Osteoblast (primary cell): ENCODE measurements around the gene POU6F1. TPM values are rescaled to one million over a fixed set of nuclear protein-coding genes. Genes with fewer than 3 reads are reported as not detected.

Experiments
- DNase-seq: peaks from one replicate; pipeline ENCODE4 v3.0.0; 2011; ENCODE audit warnings: low spot score, mixed read lengths; ENCODE audit not compliant: insufficient read length; ENCODE audit errors: missing footprints
- H2AFZ ChIP-seq: 2 replicates; pipeline ENCODE4 v1.6.0; 2011; ENCODE audit warnings: mild to moderate bottlenecking, low read length
- H3K27ac ChIP-seq: 2 replicates; pipeline ENCODE4 v1.5.1; 2011; ENCODE audit warnings: mild to moderate bottlenecking, low read depth, low read length, moderate library complexity
- H3K27me3 ChIP-seq: 2 replicates; pipeline ENCODE4 v1.6.0; 2012; ENCODE audit warnings: mild to moderate bottlenecking, control low read depth, inconsistent platforms, low read length, moderate library complexity; ENCODE audit not compliant: insufficient read depth
- H3K36me3 ChIP-seq: 2 replicates; pipeline ENCODE4 v1.5.1; 2011; ENCODE audit warnings: mild to moderate bottlenecking, low read length, control low read depth, moderate library complexity; ENCODE audit not compliant: insufficient read depth
- H3K4me1 ChIP-seq: 2 replicates; pipeline ENCODE4 v1.5.1; 2011; ENCODE audit warnings: mild to moderate bottlenecking, low read length, control low read depth, moderate library complexity; ENCODE audit not compliant: insufficient read depth
- H3K4me2 ChIP-seq: 2 replicates; pipeline ENCODE4 v1.6.0; 2011; ENCODE audit warnings: mild to moderate bottlenecking, low read length; ENCODE audit not compliant: insufficient read depth
- H3K4me3 ChIP-seq: fragments of 200-600 bp; sonication (generic); 3 replicates; pipeline ENCODE4 v1.5.1; 2012; ENCODE audit warnings: mild to moderate bottlenecking, low read length, inconsistent platforms; ENCODE audit not compliant: insufficient read depth
- H3K79me2 ChIP-seq: 2 replicates; pipeline ENCODE4 v1.6.0; 2012; ENCODE audit warnings: mild to moderate bottlenecking, low read length, control low read depth, inconsistent platforms; ENCODE audit not compliant: insufficient read depth
- H3K9me3 ChIP-seq: 2 replicates; pipeline ENCODE4 v1.5.1; 2011; ENCODE audit warnings: low read depth, low read length, control low read depth
- H4K20me1 ChIP-seq: 2 replicates; pipeline ENCODE4 v1.6.0; 2012; ENCODE audit warnings: mild to moderate bottlenecking, low read length, control low read depth; ENCODE audit not compliant: insufficient read depth
- CTCF ChIP-seq: IDR thresholded peaks from 2 replicates; pipeline ENCODE4 v1.5.1; 2011; ENCODE audit warnings: mild to moderate bottlenecking, low read depth, low read length, moderate library complexity; ENCODE audit errors: extremely low read depth
- total RNA-seq: library from RNA; depleted of rRNA; stranded (reverse); fragments of >200 nt; gene quantifications from 2 replicates; pipeline ENCODE4 v1.2.3, GENCODE V29; 2012

POU6F1 gene
- total RNA-seq, 1 donor = 7.6 TPM

GRCh38 chr12:51160814-51161459, 56.9 kb downstream of the POU6F1 start:
- Histone ChIP-seq H3K4me1 (peaks cover 7% of the 10 kb centered on the region), H3K4me2 (peak overlapping the region; percentile 71), H3K36me3 (no peaks in the 10 kb centered on the region), H3K9me3 (no peaks in the 10 kb centered on the region), H3K4me3 (peak overlapping the region; percentile 33), H4K20me1 (peaks cover 19% of the 10 kb centered on the region), H3K27me3 (no peaks in the 10 kb centered on the region), H2AFZ (peak overlapping the region; percentile 65), H3K27ac (peak overlapping the region; percentile 49), H3K79me2 (peaks cover 62% of the 10 kb centered on the region)
- peak; percentile 83 for DNase-seq
- no peak for TF ChIP-seq CTCF

- DNase-seq = no peak
- H3K79me2 ChIP-seq = peaks cover 53% of the 10 kb centered on the region
- no peak overlapping the region for H3K4me3 ChIP-seq
- peaks cover 7% of the 10 kb centered on the region for H3K4me1 ChIP-seq
- H3K9me3 ChIP-seq = no peaks in the 10 kb centered on the region
- H3K4me2 ChIP-seq = no peak overlapping the region
- no peak overlapping the region for H2AFZ ChIP-seq
- no peak overlapping the region for H3K27ac ChIP-seq
- H4K20me1 ChIP-seq = peaks cover 22% of the 10 kb centered on the region
- H3K27me3 ChIP-seq = no peaks in the 10 kb centered on the region
- no peaks in the 10 kb centered on the region for H3K36me3 ChIP-seq
- no peak for TF ChIP-seq CTCF
These were observed 61.6 kb downstream of the POU6F1 start for GRCh38 chr12:51156245-51156765.

- Histone ChIP-seq H3K27ac (no peak overlapping the region), H2AFZ (no peak overlapping the region), H4K20me1 (peaks cover 14% of the 10 kb centered on the region), H3K4me2 (no peak overlapping the region), H3K27me3 (no peaks in the 10 kb centered on the region), H3K79me2 (peaks cover 54% of the 10 kb centered on the region), H3K4me1 (no peaks in the 10 kb centered on the region), H3K4me3 (no peak overlapping the region), H3K36me3 (no peaks in the 10 kb centered on the region), H3K9me3 (no peaks in the 10 kb centered on the region)
- TF ChIP-seq CTCF = no peak
- no peak for DNase-seq
These were observed 64.9 kb downstream of the POU6F1 start for GRCh38 chr12:51152953-51153352.

GRCh38 chr12:51150777-51151176, 67.1 kb downstream of the POU6F1 start:
- no peak for DNase-seq
- Histone ChIP-seq H3K27me3 (no peaks in the 10 kb centered on the region), H3K4me2 (no peak overlapping the region), H3K4me1 (no peaks in the 10 kb centered on the region), H4K20me1 (peaks cover 14% of the 10 kb centered on the region), H3K9me3 (no peaks in the 10 kb centered on the region), H3K27ac (no peak overlapping the region), H2AFZ (no peak overlapping the region), H3K79me2 (peaks cover 57% of the 10 kb centered on the region), H3K4me3 (no peak overlapping the region), H3K36me3 (no peaks in the 10 kb centered on the region)
- no peak for TF ChIP-seq CTCF
